Measurements from ENCODE around the gene FMN2. TPM values are rescaled to one million over a fixed set of nuclear protein-coding genes. Genes with fewer than 3 reads are reported as not detected.

Gene FMN2
- total RNA-seq, 1 experiment from 2014 or later = 0.59 TPM

DNA sequence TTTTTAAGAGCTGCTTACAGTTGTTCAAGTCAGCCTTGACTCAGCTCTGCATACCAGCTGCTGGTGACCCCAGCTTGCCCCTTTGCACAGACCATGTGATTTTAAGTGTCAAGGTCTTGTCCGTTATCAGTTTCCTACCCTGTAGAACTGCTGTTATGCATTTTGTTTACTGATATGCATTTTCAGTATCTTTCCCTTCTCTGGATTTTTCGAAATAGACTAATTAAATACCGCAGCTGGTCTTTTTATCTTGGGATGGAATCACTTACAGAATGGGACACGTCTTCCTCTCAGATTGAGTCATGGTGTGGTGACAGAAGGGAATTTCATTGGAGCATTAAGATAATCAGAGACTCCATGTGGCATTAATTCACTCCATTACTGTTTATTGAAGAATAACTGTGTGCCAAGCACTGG, 145.6 kb downstream of the FMN2 start:
- H2BK120ac ChIP-seq (ENCODE audit: low read depth, low read length, poor library complexity, severe bottlenecking) = no peak overlapping the region
- no peaks in the 10 kb centered on the region for H3K9me3 ChIP-seq (ENCODE audit: control insufficient read depth, low read depth, low read length)
- Mint-ChIP-seq H3K9me3 (no peaks in the 10 kb centered on the region), H3K27ac (no peak overlapping the region), H3K4me3 (no peak overlapping the region), H3K4me1 (no peaks in the 10 kb centered on the region), H3K36me3 (ENCODE audit: insufficient read depth in 1 of 3, low read depth in 3 of 3) (no peaks in the 10 kb centered on the region), H3K27me3 (ENCODE audit: low read depth) (no peaks in the 10 kb centered on the region)
- no peak overlapping the region for H3K27ac ChIP-seq (ENCODE audit: insufficient read length, low read depth, low read length)
- H3K79me1 ChIP-seq (ENCODE audit: insufficient read depth, low read depth, low read length, poor library complexity, severe bottlenecking) = no peaks in the 10 kb centered on the region
- H3K4ac ChIP-seq (ENCODE audit: low read depth, low read length) = no peak overlapping the region
- no peak overlapping the region for H2AK5ac ChIP-seq (ENCODE audit: insufficient read length, low read length)
- no peak overlapping the region for H4K91ac ChIP-seq (ENCODE audit: insufficient read length, low read depth, low read length)
- no peak overlapping the region for H2BK12ac ChIP-seq (ENCODE audit: insufficient read length, low read depth, low read length)
- no peak overlapping the region for H2BK15ac ChIP-seq (ENCODE audit: low read depth, low read length)
- H2AFZ ChIP-seq (ENCODE audit: low read length) = no peak overlapping the region
- H3K9ac ChIP-seq (ENCODE audit: extremely low read depth, insufficient read length, low read length) = no peak overlapping the region
- no peak overlapping the region for H3K23ac ChIP-seq (ENCODE audit: insufficient read length, low read depth, low read length)
- H2BK20ac ChIP-seq (ENCODE audit: low read depth, low read length, poor library complexity, severe bottlenecking) = no peak overlapping the region
- H3K4me1 ChIP-seq (ENCODE audit: insufficient read depth, low read length) = no peaks in the 10 kb centered on the region
- H3K56ac ChIP-seq (ENCODE audit: insufficient read length, low read depth, low read length) = no peak overlapping the region
- DNase-seq = no peak
- H3K79me2 ChIP-seq (ENCODE audit: insufficient read depth, low read length) = no peaks in the 10 kb centered on the region
- H3K27me3 ChIP-seq (ENCODE audit: insufficient read depth, low read length) = no peaks in the 10 kb centered on the region
- no peak overlapping the region for H2BK5ac ChIP-seq (ENCODE audit: insufficient read length, low read length)
- H3K4me2 ChIP-seq (ENCODE audit: insufficient read depth, insufficient read length, low read length) = no peak overlapping the region
- no peaks in the 10 kb centered on the region for H4K20me1 ChIP-seq (ENCODE audit: control insufficient read depth, insufficient read depth, insufficient read length)
- WGBS (ENCODE audit: extremely low coverage, insufficient read length, low lambda C conversion rate) = no CpG with 5 or more reads among the region's 4 CpGs
- no peak overlapping the region for H4K8ac ChIP-seq (replicated peaks; ENCODE audit: insufficient read length, low read depth, low read length)
- H3T11ph ChIP-seq (ENCODE audit: low read length) = no peak overlapping the region
- no peaks in the 10 kb centered on the region for H3K23me2 ChIP-seq (ENCODE audit: insufficient read length, low read depth, low read length, poor library complexity, severe bottlenecking)
- H3K14ac ChIP-seq (ENCODE audit: insufficient read depth, low read length) = no peak overlapping the region
- TF ChIP-seq, protein P1, sequence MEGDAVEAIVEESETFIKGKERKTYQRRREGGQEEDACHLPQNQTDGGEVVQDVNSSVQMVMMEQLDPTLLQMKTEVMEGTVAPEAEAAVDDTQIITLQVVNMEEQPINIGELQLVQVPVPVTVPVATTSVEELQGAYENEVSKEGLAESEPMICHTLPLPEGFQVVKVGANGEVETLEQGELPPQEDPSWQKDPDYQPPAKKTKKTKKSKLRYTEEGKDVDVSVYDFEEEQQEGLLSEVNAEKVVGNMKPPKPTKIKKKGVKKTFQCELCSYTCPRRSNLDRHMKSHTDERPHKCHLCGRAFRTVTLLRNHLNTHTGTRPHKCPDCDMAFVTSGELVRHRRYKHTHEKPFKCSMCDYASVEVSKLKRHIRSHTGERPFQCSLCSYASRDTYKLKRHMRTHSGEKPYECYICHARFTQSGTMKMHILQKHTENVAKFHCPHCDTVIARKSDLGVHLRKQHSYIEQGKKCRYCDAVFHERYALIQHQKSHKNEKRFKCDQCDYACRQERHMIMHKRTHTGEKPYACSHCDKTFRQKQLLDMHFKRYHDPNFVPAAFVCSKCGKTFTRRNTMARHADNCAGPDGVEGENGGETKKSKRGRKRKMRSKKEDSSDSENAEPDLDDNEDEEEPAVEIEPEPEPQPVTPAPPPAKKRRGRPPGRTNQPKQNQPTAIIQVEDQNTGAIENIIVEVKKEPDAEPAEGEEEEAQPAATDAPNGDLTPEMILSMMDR (conservative IDR thresholded peaks at IDR 0.05) = no peak
- H3K18ac ChIP-seq (ENCODE audit: insufficient read length, low read depth, low read length) = no peak overlapping the region
- no peak overlapping the region for H4K5ac ChIP-seq (ENCODE audit: insufficient read length, low read depth, low read length)
